HL-60 (cell line): ENCODE measurements around the gene ROPN1L.

Source experiments
- DNase-seq, 2 experiments: peaks; one replicate each; pipeline ENCODE4 v3.0.0-alpha.2; 2010 to 2020; ENCODE audit warnings: low read depth in 1 of 2, low spot score in 1 of 2
- H3K27ac ChIP-seq: fragments of 250-450 bp; sonication (Bioruptor Pico); replicated peaks from 2 replicates; pipeline ENCODE4 v1.5.1; 2020; ENCODE audit warnings: mild to moderate bottlenecking, moderate library complexity
- H3K27me3 ChIP-seq: fragments of 250-450 bp; sonication (Bioruptor Pico); 2 replicates; pipeline ENCODE4 v1.5.1; 2021; ENCODE audit warnings: mild to moderate bottlenecking, moderate library complexity; ENCODE audit not compliant: insufficient read depth, poor library complexity, severe bottlenecking
- H3K4me3 ChIP-seq: replicated peaks from 2 replicates; pipeline ENCODE4 v1.5.1; 2011; ENCODE audit warnings: mild to moderate bottlenecking, control low read depth, low read length; ENCODE audit not compliant: insufficient read depth
- GABPA ChIP-seq: IDR thresholded peaks from 2 replicates; pipeline ENCODE4 v1.6.1; 2012; ENCODE audit warnings: low read depth
- POLR2AphosphoS5 ChIP-seq: IDR thresholded peaks from 2 replicates; pipeline ENCODE4 v1.6.1; 2012; ENCODE audit warnings: low read depth
- SPI1 ChIP-seq: IDR thresholded peaks from 2 replicates; pipeline ENCODE4 v1.6.1; 2012; ENCODE audit warnings: low read depth, mild to moderate bottlenecking, borderline replicate concordance
- TF ChIP-seq, protein P1 (sequence below): IDR thresholded peaks from 2 replicates; pipeline ENCODE4 v1.6.1; 2012; ENCODE audit warnings: low read depth; ENCODE audit not compliant: insufficient replicate concordance
- TF ChIP-seq, protein P2 (sequence below): IDR thresholded peaks from one replicate; pipeline ENCODE4 v1.5.1; 2011; ENCODE audit warnings: low read length, control low read depth, inconsistent platforms; ENCODE audit not compliant: insufficient read depth

ROPN1L gene

DNA sequence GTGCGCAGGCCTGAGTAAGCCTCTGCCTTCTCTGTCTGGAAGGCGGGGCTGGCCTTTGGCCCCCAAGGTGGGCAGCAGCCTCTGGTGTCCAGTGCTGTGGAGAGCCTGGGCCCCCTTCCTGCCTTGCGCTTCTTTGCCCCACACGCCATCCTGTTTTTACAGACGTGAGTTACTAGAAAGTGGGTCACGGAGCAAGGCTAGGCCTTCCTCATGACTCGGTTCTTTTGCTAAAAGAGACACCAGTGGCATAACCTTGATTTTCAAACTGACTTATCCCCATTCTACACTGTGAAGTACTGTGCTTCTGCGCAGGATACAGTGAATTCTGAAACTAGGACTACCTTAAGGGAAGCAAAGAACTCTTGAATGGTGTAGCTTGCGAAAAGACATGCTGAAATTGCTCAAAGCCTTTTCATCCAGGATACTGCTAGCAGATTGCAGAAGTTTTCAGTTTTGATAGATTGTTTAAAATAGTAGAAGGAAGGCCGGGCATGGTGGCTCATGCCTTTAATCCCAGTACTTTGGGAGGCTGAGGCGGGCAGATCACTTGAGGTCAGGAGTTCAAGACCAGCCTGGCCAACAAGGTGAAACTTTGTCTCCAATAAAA is 7.2 kb downstream of the ROPN1L start:
- H3K4me3 ChIP-seq: no peak overlapping the region
- peak overlapping the region; percentile 74 for H3K27ac ChIP-seq
- no peaks in the 10 kb centered on the region for H3K27me3 ChIP-seq
- peak; percentile 25 to 76 for DNase-seq
- TF ChIP-seq POLR2AphosphoS5 (no peak), GABPA (no peak)
- TF ChIP-seq, protein P1, sequence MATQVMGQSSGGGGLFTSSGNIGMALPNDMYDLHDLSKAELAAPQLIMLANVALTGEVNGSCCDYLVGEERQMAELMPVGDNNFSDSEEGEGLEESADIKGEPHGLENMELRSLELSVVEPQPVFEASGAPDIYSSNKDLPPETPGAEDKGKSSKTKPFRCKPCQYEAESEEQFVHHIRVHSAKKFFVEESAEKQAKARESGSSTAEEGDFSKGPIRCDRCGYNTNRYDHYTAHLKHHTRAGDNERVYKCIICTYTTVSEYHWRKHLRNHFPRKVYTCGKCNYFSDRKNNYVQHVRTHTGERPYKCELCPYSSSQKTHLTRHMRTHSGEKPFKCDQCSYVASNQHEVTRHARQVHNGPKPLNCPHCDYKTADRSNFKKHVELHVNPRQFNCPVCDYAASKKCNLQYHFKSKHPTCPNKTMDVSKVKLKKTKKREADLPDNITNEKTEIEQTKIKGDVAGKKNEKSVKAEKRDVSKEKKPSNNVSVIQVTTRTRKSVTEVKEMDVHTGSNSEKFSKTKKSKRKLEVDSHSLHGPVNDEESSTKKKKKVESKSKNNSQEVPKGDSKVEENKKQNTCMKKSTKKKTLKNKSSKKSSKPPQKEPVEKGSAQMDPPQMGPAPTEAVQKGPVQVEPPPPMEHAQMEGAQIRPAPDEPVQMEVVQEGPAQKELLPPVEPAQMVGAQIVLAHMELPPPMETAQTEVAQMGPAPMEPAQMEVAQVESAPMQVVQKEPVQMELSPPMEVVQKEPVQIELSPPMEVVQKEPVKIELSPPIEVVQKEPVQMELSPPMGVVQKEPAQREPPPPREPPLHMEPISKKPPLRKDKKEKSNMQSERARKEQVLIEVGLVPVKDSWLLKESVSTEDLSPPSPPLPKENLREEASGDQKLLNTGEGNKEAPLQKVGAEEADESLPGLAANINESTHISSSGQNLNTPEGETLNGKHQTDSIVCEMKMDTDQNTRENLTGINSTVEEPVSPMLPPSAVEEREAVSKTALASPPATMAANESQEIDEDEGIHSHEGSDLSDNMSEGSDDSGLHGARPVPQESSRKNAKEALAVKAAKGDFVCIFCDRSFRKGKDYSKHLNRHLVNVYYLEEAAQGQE: no peak
- TF ChIP-seq, protein P2, sequence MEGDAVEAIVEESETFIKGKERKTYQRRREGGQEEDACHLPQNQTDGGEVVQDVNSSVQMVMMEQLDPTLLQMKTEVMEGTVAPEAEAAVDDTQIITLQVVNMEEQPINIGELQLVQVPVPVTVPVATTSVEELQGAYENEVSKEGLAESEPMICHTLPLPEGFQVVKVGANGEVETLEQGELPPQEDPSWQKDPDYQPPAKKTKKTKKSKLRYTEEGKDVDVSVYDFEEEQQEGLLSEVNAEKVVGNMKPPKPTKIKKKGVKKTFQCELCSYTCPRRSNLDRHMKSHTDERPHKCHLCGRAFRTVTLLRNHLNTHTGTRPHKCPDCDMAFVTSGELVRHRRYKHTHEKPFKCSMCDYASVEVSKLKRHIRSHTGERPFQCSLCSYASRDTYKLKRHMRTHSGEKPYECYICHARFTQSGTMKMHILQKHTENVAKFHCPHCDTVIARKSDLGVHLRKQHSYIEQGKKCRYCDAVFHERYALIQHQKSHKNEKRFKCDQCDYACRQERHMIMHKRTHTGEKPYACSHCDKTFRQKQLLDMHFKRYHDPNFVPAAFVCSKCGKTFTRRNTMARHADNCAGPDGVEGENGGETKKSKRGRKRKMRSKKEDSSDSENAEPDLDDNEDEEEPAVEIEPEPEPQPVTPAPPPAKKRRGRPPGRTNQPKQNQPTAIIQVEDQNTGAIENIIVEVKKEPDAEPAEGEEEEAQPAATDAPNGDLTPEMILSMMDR: no peak

DNA sequence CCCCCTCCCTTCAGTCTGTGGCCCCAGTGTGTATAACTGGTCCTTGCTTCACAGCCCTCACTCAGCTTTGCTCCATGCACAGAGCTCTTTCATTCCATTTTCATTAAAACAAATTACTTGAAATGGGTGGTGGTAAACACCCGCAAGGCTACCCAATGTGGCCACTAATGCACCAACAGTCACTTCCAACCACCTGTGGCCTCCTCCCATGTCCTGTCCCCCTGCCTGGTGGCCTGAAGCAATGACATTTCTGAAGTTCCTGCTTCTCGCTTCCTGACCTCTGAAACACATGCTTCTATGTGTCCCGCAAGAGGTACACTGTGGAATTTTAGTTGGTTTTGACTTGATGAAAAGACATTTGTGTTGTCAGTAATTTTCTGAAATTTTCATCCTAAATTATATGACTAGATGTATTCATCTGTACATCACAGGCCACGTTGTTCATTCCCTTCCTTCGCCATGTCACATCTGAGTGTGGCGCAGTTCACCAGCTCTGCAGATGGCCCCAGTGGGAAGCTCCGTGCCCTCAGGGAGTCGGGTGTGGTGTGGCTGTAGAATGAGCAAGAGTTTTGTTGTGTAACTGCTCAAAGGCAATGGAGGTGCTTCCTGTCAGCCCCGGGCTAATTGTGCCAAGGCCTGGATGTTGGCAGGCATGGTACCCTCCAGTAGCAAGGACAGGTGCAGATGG is 9.6 kb downstream of the ROPN1L start:
- DNase-seq: peak; percentile 62 to 92
- TF ChIP-seq SPI1 (no peak), POLR2AphosphoS5 (peak; percentile 69)
- peak overlapping the region; percentile 74 for H3K27ac ChIP-seq
- no peaks in the 10 kb centered on the region for H3K27me3 ChIP-seq
- no peak overlapping the region for H3K4me3 ChIP-seq

DNA sequence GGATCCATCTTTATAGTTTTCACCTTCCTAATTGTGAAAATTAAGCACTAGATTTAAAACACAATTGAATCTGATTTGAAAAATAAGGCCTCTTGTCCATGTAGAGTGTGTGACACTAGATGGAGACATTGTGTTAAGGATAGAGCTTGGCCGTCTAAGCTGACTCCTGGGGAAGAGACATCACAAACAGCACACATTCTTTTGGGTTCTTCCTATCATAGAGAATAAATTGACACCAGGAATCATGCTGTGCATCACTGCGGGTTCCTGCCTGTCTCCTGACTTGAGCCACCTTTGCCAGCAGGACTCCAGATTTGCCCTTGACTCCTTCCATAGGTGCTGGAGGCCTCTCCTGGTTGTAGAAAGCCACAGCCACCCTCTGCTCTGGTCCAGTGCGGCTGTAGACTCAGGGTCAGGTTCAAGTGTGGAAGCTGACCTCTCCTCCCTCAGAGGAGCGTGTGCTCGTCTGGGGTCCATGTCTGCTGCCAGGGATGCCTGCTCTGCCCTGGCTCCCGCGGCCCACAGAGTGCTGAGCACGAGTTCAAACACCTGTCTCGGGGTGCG is 11.2 kb downstream of the ROPN1L start:
- Histone ChIP-seq H3K4me3 (no peak overlapping the region), H3K27me3 (no peaks in the 10 kb centered on the region), H3K27ac (peak overlapping the region; percentile 17; the same call in 1 of the 2 replicates)
- TF ChIP-seq, protein P2: peak; percentile 74
- no peak for TF ChIP-seq SPI1
- no peak for TF ChIP-seq POLR2AphosphoS5
- TF ChIP-seq GABPA: no peak
- TF ChIP-seq, protein P1: no peak
- peak; percentile 69 to 74 for DNase-seq

DNA sequence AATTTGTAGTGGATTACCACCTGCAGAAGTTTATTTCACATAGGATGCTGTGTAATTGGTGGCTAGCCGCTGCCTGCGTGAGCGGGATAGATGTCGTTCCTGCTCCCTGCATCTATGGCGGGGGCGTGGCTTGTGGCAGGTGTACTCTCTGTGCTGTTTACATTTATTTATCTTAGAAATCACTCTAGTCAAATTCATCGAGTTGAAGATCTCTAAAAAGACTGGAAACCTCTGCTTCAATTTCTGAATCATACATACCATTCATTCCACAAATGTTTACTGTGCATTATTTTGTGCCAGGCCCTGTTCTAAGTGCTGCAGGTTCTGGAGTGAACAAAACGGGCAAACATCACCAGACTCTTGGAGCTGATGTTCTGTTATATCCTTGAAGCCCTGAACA is 11.9 kb downstream of the ROPN1L start:
- no peak overlapping the region for H3K27ac ChIP-seq
- DNase-seq: no peak
- TF ChIP-seq, protein P1: no peak
- TF ChIP-seq GABPA (no peak), POLR2AphosphoS5 (no peak), SPI1 (no peak)
- TF ChIP-seq, protein P2: no peak

More for the DNA sequence above, 11.9 kb downstream of the ROPN1L start:
- H3K27me3 ChIP-seq: no peaks in the 10 kb centered on the region
- no peak overlapping the region for H3K4me3 ChIP-seq
